Measurements from ENCODE around the gene MID1. TPM values are rescaled to one million over a fixed set of nuclear protein-coding genes. Genes with fewer than 3 reads are reported as not detected.

The MID1 gene
- total RNA-seq, 1 donor from 2014 or later, result 10.2 TPM

DNA sequence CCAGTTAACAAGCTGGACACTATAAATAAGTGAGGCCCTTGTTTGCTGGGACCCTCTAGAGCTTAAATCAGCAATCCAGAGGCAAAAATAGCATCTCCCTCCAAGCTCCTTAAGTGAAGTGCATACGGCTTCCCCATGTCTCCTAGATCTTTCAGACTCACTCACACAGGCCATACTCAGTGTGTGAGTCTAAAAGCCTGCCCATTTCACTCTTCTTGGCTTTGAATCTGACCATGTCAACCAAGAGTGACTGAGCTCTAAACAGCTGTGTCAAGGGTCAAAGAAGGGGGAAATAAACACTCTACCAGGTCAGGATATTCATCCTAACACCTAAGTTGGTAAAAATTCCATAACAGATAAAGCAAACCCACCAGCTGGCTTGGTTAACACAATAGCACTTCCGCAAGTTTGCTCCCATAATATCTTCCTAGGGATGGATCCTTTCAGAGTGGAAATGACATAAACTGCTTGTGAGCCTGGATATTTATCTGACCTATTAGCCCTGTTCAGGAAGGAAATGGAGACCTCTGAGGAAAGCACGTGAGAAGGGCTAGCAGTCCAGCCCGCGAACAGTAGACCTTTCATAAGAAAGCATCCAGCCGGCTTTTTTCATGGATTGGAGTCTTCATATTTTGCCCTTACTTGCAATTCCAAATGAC, 65.6 kb downstream of the MID1 start:
- no peaks in the 10 kb centered on the region for H3K36me3 Mint-ChIP-seq (ENCODE audit: unreplicated experiment)
- no peaks in the 10 kb centered on the region for H3K4me1 Mint-ChIP-seq (ENCODE audit: unreplicated experiment)
- no peak overlapping the region for H3K4me3 Mint-ChIP-seq (ENCODE audit: unreplicated experiment)
- no peak for DNase-seq (ENCODE audit: extremely low spot score, unreplicated experiment)
- no peak overlapping the region for H3K27ac Mint-ChIP-seq (ENCODE audit: unreplicated experiment)
- peaks cover 26% of the 10 kb centered on the region for H3K9me3 Mint-ChIP-seq (ENCODE audit: unreplicated experiment)
- TF ChIP-seq, protein P1, sequence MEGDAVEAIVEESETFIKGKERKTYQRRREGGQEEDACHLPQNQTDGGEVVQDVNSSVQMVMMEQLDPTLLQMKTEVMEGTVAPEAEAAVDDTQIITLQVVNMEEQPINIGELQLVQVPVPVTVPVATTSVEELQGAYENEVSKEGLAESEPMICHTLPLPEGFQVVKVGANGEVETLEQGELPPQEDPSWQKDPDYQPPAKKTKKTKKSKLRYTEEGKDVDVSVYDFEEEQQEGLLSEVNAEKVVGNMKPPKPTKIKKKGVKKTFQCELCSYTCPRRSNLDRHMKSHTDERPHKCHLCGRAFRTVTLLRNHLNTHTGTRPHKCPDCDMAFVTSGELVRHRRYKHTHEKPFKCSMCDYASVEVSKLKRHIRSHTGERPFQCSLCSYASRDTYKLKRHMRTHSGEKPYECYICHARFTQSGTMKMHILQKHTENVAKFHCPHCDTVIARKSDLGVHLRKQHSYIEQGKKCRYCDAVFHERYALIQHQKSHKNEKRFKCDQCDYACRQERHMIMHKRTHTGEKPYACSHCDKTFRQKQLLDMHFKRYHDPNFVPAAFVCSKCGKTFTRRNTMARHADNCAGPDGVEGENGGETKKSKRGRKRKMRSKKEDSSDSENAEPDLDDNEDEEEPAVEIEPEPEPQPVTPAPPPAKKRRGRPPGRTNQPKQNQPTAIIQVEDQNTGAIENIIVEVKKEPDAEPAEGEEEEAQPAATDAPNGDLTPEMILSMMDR (IDR thresholded peaks at IDR 0.05), result no peak
- H3K27me3 Mint-ChIP-seq (ENCODE audit: unreplicated experiment), result no peaks in the 10 kb centered on the region

DNA sequence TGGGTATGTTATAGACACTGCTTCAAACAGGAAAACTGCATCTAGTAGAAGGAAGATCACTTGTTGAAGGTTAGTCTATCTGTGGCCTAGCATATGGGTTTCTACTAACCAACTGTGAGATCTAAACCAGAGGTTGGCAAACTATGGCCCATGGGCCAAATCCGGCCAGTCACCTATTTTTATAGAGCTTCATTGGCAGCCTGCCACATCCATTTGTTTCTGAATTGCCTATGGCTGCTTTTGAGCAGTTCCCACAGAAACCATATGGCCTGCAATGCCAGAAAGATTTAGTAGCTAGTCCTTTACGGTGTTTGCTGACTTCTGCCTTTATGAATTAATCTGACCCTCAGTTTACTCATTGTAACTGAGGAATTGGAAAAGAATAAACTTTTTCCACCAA, 71.1 kb downstream of the MID1 start:
- TF ChIP-seq, protein P1 (IDR thresholded peaks at IDR 0.05), result no peak
- no peak for DNase-seq (ENCODE audit: extremely low spot score, unreplicated experiment)
- no peaks in the 10 kb centered on the region for H3K36me3 Mint-ChIP-seq (ENCODE audit: unreplicated experiment)
- peaks cover 12% of the 10 kb centered on the region for H3K4me1 Mint-ChIP-seq (ENCODE audit: unreplicated experiment)
- no peaks in the 10 kb centered on the region for H3K27me3 Mint-ChIP-seq (ENCODE audit: unreplicated experiment)
- H3K9me3 Mint-ChIP-seq (ENCODE audit: unreplicated experiment), result peaks cover 15% of the 10 kb centered on the region
- H3K27ac Mint-ChIP-seq (ENCODE audit: unreplicated experiment), result no peak overlapping the region
- no peak overlapping the region for H3K4me3 Mint-ChIP-seq (ENCODE audit: unreplicated experiment)

DNA sequence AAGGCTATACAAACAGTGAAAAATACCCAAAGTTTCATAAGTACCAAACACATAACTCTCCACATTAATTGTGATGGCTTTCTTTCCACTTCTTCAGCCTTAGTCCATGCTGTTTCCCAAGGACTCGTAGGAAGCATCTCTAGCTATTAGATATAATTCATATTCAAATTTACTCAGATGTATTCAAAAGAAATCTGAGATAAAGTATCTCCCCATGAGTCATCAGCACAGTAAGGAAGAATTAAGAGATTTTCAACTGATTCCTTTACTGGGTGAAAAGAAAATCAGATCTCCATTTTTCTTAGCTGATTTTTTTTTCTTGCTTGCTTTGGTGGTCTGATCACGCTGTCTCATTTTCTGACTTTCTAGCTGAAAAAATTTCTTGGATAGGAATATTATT, 71.7 kb downstream of the MID1 start:
- Mint-ChIP-seq H3K27me3 (ENCODE audit: unreplicated experiment) (no peaks in the 10 kb centered on the region), H3K4me3 (ENCODE audit: unreplicated experiment) (no peak overlapping the region), H3K27ac (ENCODE audit: unreplicated experiment) (no peak overlapping the region), H3K36me3 (ENCODE audit: unreplicated experiment) (no peaks in the 10 kb centered on the region), H3K9me3 (ENCODE audit: unreplicated experiment) (peaks cover 11% of the 10 kb centered on the region), H3K4me1 (ENCODE audit: unreplicated experiment) (peaks cover 12% of the 10 kb centered on the region)
- TF ChIP-seq, protein P1 (IDR thresholded peaks at IDR 0.05), result no peak
- DNase-seq (ENCODE audit: extremely low spot score, unreplicated experiment), result no peak

DNA sequence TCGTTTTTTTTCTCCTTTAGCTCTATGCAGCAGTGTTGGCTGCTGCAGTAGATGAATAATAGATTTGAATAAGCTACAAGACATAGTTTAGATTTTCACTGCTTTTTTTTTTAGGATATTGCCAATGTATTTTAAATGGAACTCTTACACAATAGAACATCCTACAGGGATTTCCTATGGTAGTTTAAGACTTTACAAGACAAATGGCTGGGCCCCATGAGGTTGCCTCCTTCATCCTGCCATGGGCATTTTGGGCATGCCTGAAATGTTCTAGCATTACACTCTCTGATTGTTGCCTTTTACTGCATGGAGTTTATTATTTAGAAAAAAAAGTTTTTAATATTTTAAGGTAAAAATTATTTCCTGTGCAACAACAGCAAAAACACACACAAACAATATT, 74.5 kb downstream of the MID1 start:
- H3K27ac Mint-ChIP-seq (ENCODE audit: unreplicated experiment), result no peak overlapping the region

DNA sequence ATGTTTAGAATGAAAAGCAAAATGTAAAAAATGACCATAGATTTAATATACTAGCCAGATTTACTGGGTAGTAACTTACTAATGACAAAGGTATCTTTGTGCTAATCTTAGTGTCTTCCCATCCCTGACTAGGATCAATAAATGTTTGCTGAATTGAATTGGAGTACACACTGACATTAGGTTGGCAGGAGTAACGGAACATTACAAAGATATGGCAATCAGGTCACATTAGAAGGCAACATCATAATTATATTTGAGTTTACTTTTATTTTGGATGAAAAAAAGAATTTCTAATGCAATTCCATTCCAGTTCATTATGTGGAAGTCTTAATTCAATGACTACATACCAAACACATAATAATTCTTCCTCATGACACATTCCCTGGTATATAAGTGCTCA, 77.8 kb downstream of the MID1 start:
- TF ChIP-seq, protein P1 (IDR thresholded peaks at IDR 0.05), result no peak
- H3K27ac Mint-ChIP-seq (ENCODE audit: unreplicated experiment), result no peak overlapping the region
- no peak overlapping the region for H3K4me3 Mint-ChIP-seq (ENCODE audit: unreplicated experiment)
- H3K36me3 Mint-ChIP-seq (ENCODE audit: unreplicated experiment), result peaks cover 2% of the 10 kb centered on the region
- H3K9me3 Mint-ChIP-seq (ENCODE audit: unreplicated experiment), result peaks cover 10% of the 10 kb centered on the region
- no peaks in the 10 kb centered on the region for H3K4me1 Mint-ChIP-seq (ENCODE audit: unreplicated experiment)
- DNase-seq (ENCODE audit: extremely low spot score, unreplicated experiment), result no peak
- no peaks in the 10 kb centered on the region for H3K27me3 Mint-ChIP-seq (ENCODE audit: unreplicated experiment)

More for the DNA sequence above, 74.5 kb downstream of the MID1 start:
- Mint-ChIP-seq H3K4me1 (ENCODE audit: unreplicated experiment) (peaks cover 12% of the 10 kb centered on the region), H3K36me3 (ENCODE audit: unreplicated experiment) (no peaks in the 10 kb centered on the region), H3K27me3 (ENCODE audit: unreplicated experiment) (no peaks in the 10 kb centered on the region), H3K9me3 (ENCODE audit: unreplicated experiment) (peaks cover 11% of the 10 kb centered on the region), H3K4me3 (ENCODE audit: unreplicated experiment) (no peak overlapping the region)
- TF ChIP-seq, protein P1 (IDR thresholded peaks at IDR 0.05), result no peak
- DNase-seq (ENCODE audit: extremely low spot score, unreplicated experiment), result no peak
